Measurements from ENCODE around the gene SCAF8. TPM values are rescaled to one million over a fixed set of nuclear protein-coding genes. Genes with fewer than 3 reads are reported as not detected.

The SCAF8 gene
- total and polyA plus RNA-seq, 2 experiments from 2014 or later: 12.0 to 38.5 TPM

DNA sequence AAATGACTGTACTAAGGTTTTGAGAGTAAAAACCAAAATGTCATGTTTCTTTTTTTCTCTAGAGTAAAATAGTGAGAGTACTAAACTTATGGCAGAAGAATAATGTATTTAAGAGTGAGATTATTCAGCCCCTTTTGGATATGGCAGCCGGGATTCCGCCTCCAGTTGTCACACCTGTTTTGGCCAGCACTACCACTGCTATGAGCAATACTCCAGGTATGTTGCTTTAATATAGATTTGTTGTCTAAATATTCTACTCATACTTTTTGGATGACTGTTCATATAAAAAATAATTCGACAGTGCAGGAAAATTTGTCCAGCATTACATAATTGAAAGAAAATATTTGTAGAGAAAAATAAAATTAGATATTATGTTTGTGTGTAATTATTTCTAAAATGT lies 59.5 kb downstream of the SCAF8 start:
- peaks cover 66% of the 10 kb centered on the region for H3K79me2 ChIP-seq
- no peaks in the 10 kb centered on the region for H3K27me3 ChIP-seq

DNA sequence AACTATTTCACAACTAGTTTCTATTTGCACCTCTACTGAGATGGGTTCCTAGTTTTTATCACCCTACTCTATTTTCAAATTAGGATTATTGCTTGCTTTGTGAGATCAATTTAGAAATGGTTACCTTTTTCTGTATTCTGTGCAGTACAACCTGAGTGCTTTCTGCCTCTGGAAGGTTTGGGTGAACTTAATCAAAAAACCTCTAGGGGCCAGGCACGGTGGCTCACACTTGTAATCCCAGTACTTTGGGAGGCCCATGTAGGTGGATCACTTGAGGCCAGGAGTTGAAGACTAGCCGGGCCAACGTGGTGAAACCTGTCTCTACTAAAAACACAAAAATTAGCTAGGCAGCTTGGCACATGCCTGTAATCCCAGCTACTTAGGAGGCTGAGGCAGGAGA lies 63.3 kb downstream of the SCAF8 start:
- no peak for DNase-seq (ENCODE audit: low spot score)
- WGBS (ENCODE audit: low lambda C conversion rate, missing lambda C conversion rate): 91% methylated on average over 3 of the region's 3 CpGs
- Histone ChIP-seq H3K4me1 (ENCODE audit: insufficient read depth) (no peaks in the 10 kb centered on the region), H3K9me3 (ENCODE audit: low read depth) (no peaks in the 10 kb centered on the region), H3K4me3 (no peak overlapping the region), H2AFZ (no peak overlapping the region), H3K36me3 (replicated peaks; ENCODE audit: insufficient read depth, low read depth) (no peaks in the 10 kb centered on the region), H3K4me2 (no peak overlapping the region), H3K27ac (no peak overlapping the region), H3K27me3 (no peaks in the 10 kb centered on the region), H3K79me2 (peaks cover 60% of the 10 kb centered on the region), H3K9me2 (replicated peaks; ENCODE audit: insufficient read depth) (no peaks in the 10 kb centered on the region), H4K20me1 (ENCODE audit: insufficient read depth, poor library complexity, severe bottlenecking) (peaks cover 21% of the 10 kb centered on the region)
- TF ChIP-seq, protein P1, sequence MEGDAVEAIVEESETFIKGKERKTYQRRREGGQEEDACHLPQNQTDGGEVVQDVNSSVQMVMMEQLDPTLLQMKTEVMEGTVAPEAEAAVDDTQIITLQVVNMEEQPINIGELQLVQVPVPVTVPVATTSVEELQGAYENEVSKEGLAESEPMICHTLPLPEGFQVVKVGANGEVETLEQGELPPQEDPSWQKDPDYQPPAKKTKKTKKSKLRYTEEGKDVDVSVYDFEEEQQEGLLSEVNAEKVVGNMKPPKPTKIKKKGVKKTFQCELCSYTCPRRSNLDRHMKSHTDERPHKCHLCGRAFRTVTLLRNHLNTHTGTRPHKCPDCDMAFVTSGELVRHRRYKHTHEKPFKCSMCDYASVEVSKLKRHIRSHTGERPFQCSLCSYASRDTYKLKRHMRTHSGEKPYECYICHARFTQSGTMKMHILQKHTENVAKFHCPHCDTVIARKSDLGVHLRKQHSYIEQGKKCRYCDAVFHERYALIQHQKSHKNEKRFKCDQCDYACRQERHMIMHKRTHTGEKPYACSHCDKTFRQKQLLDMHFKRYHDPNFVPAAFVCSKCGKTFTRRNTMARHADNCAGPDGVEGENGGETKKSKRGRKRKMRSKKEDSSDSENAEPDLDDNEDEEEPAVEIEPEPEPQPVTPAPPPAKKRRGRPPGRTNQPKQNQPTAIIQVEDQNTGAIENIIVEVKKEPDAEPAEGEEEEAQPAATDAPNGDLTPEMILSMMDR (IDR thresholded peaks at IDR 0.05; ENCODE audit: poor library complexity): no peak
- TF ChIP-seq EZH2 (IDR thresholded peaks at IDR 0.05; ENCODE audit: borderline replicate concordance) (no peak), EZH2phosphoT487 (IDR thresholded peaks at IDR 0.05; ENCODE audit: low read depth, severe bottlenecking, unreplicated experiment) (no peak)

More for the DNA sequence above, 59.5 kb downstream of the SCAF8 start:
- TF ChIP-seq EZH2 (IDR thresholded peaks at IDR 0.05; ENCODE audit: borderline replicate concordance): no peak
- TF ChIP-seq, protein P1 (IDR thresholded peaks at IDR 0.05; ENCODE audit: poor library complexity): no peak
- TF ChIP-seq EZH2phosphoT487 (IDR thresholded peaks at IDR 0.05; ENCODE audit: low read depth, severe bottlenecking, unreplicated experiment): no peak
- H3K9me3 ChIP-seq (ENCODE audit: low read depth): no peaks in the 10 kb centered on the region
- H3K36me3 ChIP-seq (replicated peaks; ENCODE audit: insufficient read depth, low read depth): no peaks in the 10 kb centered on the region
- peak overlapping the region; percentile 7 for H3K27ac ChIP-seq
- H4K20me1 ChIP-seq (ENCODE audit: insufficient read depth, poor library complexity, severe bottlenecking): peaks cover 28% of the 10 kb centered on the region
- WGBS (ENCODE audit: low lambda C conversion rate, missing lambda C conversion rate): 93% methylated on average over 3 of the region's 3 CpGs
- no peak overlapping the region for H3K4me2 ChIP-seq
- H2AFZ ChIP-seq: no peak overlapping the region
- no peak overlapping the region for H3K4me3 ChIP-seq
- H3K9me2 ChIP-seq (replicated peaks; ENCODE audit: insufficient read depth): no peaks in the 10 kb centered on the region
- no peak for DNase-seq (ENCODE audit: low spot score)
- no peaks in the 10 kb centered on the region for H3K4me1 ChIP-seq (ENCODE audit: insufficient read depth)

DNA sequence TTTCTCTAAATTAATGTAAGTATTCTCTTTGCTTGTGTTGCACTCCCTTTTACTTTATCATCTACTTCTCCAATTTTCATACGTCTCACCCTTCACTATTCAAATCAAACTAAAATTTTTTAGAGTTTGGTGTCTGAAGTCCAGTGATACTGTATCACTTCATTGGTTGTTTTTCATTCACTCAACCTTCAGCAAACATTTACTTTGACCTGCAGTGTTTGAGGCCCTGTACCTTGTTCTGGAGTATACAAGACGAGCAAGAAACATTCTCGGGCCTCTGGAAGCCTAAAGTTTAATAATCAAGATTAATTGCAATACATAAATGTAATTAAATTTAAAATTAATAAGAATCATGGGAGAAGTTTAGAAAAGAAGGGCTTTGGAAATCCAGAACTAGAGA lies 64.6 kb downstream of the SCAF8 start:
- TF ChIP-seq EZH2 (IDR thresholded peaks at IDR 0.05; ENCODE audit: borderline replicate concordance): no peak
- TF ChIP-seq, protein P1 (IDR thresholded peaks at IDR 0.05; ENCODE audit: poor library complexity): no peak
- TF ChIP-seq EZH2phosphoT487 (IDR thresholded peaks at IDR 0.05; ENCODE audit: low read depth, severe bottlenecking, unreplicated experiment): no peak
- H3K9me3 ChIP-seq (ENCODE audit: low read depth): no peaks in the 10 kb centered on the region
- H3K79me2 ChIP-seq: peaks cover 47% of the 10 kb centered on the region
- no peak overlapping the region for H2AFZ ChIP-seq
- H4K20me1 ChIP-seq (ENCODE audit: insufficient read depth, poor library complexity, severe bottlenecking): peaks cover 14% of the 10 kb centered on the region
- no peak for DNase-seq (ENCODE audit: low spot score)
- no peak overlapping the region for H3K4me3 ChIP-seq
- H3K36me3 ChIP-seq (replicated peaks; ENCODE audit: insufficient read depth, low read depth): no peaks in the 10 kb centered on the region
- no peaks in the 10 kb centered on the region for H3K4me1 ChIP-seq (ENCODE audit: insufficient read depth)
- no peaks in the 10 kb centered on the region for H3K27me3 ChIP-seq
- 79% methylated on average over 3 of the region's 3 CpGs for WGBS (ENCODE audit: low lambda C conversion rate, missing lambda C conversion rate)
- H3K9me2 ChIP-seq (replicated peaks; ENCODE audit: insufficient read depth): no peaks in the 10 kb centered on the region
- peak overlapping the region; percentile 3 for H3K4me2 ChIP-seq
- no peak overlapping the region for H3K27ac ChIP-seq

DNA sequence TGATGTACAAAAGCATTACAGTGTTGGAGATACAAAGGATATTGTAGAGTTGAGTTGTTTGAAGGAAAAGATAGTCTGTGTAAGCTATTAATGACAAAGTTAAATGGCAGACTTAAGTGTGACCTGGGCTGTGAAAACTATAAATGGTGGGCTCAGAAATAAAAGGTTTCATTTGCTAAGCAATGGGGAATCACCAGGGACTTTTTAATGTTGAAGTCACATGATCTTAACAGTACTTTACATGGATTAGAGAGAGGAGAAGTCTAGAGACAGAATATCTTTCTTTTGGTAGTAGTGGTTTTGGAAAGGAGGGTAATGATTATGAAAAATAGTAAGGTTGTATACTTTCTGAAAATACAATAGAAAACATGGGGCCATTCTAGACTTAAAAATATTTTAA lies 67.1 kb downstream of the SCAF8 start:
- H3K36me3 ChIP-seq (replicated peaks; ENCODE audit: insufficient read depth, low read depth): no peaks in the 10 kb centered on the region
- no peak overlapping the region for H2AFZ ChIP-seq
- H3K79me2 ChIP-seq: peaks cover 27% of the 10 kb centered on the region
- no peak for DNase-seq (ENCODE audit: low spot score)
- no peak overlapping the region for H3K4me2 ChIP-seq
- H3K27me3 ChIP-seq: no peaks in the 10 kb centered on the region
- TF ChIP-seq EZH2phosphoT487 (IDR thresholded peaks at IDR 0.05; ENCODE audit: low read depth, severe bottlenecking, unreplicated experiment) (no peak), EZH2 (IDR thresholded peaks at IDR 0.05; ENCODE audit: borderline replicate concordance) (no peak)
- TF ChIP-seq, protein P1 (IDR thresholded peaks at IDR 0.05; ENCODE audit: poor library complexity): no peak
- H3K9me2 ChIP-seq (replicated peaks; ENCODE audit: insufficient read depth): no peaks in the 10 kb centered on the region
- H3K9me3 ChIP-seq (ENCODE audit: low read depth): no peaks in the 10 kb centered on the region
- H4K20me1 ChIP-seq (ENCODE audit: insufficient read depth, poor library complexity, severe bottlenecking): peaks cover 7% of the 10 kb centered on the region
- H3K4me1 ChIP-seq (ENCODE audit: insufficient read depth): no peaks in the 10 kb centered on the region
- no peak overlapping the region for H3K27ac ChIP-seq
- no peak overlapping the region for H3K4me3 ChIP-seq

Measured in hepatocyte (in vitro differentiated cells).